Measurements from ENCODE around the gene SORL1.

DNA sequence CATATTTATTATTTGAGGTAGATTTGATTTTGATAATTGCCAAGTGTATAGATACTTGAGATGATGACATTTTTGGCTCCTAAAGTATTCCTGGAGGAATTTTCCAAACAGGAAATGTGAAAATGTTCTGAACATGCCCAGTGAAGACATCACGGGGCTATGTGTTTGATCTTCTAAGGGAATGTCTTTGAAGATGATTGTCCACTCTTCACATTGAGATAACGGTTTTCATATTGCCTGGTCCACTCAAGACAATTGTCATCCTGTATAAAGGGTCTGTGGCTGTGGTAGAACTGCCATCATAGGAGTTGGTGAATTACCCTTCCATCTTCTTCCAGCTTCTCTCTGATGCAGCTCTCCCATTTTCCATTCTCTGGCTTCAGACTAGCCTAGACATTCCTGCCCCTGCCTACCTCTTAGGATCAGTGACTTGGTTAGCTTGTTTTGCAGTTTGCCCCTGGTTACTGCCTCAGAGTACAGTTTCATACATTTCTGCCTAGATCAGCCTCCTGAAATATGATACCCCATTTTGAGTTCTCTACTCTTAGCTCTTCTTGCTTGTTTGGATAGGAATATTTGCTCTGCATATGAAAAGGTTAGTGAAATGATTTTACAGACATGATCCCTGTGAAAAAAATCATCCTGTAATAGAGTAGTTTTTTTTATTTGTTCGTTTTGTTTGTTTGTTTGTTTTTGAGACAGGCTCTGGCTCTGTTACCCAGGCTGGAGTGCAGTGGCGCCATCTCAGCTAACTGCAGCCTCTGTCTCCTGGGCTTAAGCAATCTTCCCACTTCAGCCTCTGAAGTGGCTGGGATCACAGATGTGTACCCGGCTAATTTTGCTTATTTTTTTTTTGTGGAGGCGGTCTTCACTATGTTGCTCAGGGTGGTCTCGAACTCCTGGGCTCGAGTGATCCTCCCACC is 112.0 kb downstream of the SORL1 start:
- TF ChIP-seq, protein P1, sequence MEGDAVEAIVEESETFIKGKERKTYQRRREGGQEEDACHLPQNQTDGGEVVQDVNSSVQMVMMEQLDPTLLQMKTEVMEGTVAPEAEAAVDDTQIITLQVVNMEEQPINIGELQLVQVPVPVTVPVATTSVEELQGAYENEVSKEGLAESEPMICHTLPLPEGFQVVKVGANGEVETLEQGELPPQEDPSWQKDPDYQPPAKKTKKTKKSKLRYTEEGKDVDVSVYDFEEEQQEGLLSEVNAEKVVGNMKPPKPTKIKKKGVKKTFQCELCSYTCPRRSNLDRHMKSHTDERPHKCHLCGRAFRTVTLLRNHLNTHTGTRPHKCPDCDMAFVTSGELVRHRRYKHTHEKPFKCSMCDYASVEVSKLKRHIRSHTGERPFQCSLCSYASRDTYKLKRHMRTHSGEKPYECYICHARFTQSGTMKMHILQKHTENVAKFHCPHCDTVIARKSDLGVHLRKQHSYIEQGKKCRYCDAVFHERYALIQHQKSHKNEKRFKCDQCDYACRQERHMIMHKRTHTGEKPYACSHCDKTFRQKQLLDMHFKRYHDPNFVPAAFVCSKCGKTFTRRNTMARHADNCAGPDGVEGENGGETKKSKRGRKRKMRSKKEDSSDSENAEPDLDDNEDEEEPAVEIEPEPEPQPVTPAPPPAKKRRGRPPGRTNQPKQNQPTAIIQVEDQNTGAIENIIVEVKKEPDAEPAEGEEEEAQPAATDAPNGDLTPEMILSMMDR (conservative IDR thresholded peaks at IDR 0.05), result no peak
- TF ChIP-seq EZH2 (IDR thresholded peaks at IDR 0.05; ENCODE audit: low read depth), result no peak
